IMR-90 (cell line): ENCODE results near the gene GPR176. TPM values are rescaled to one million over a fixed set of nuclear protein-coding genes. Genes with fewer than 3 reads are reported as not detected.

Experiments
- ATAC-seq: fragments of 200-7000 bp; cut with Tn5 transposase; 2 replicates; pipeline ENCODE4 v1.9.1; 2020; ENCODE audit warnings: low read depth, mild to moderate bottlenecking, moderate library complexity
- BruUV-seq: library from RNA; stranded (reverse); fragments of 400-500 nt; replicated peaks from 2 replicates; lab custom pipeline; 2021; lab: Mats Ljungman, UMichigan
- CTCF ChIA-PET: fragments of 300-600 bp; formaldehyde crosslinking; extraction: SDS; loops from one replicate; lab custom pipeline; 2021; ENCODE audit warnings: antibody characterized with exemption; lab: Yijun Ruan, JAX
- POLR2A ChIA-PET: fragments of 300-600 bp; sonication (Branson Sonifier 250); formaldehyde crosslinking; loops from one replicate; lab custom pipeline; 2022; ENCODE audit warnings: antibody characterized with exemption; ENCODE audit not compliant: unreplicated experiment; lab: Charles Lee
- DNase-seq: peaks from one replicate; pipeline ENCODE4 v3.0.0; 2013
- H2AFZ ChIP-seq: replicated peaks from 2 replicates; pipeline ENCODE3; 2013; ENCODE audit warnings: low read length, mild to moderate bottlenecking; ENCODE audit not compliant: poor library complexity
- H2AK5ac ChIP-seq: 2 replicates; pipeline ENCODE4 v1.6.1; 2013; ENCODE audit warnings: low read depth, low read length, inconsistent platforms
- H2AK9ac ChIP-seq: replicated peaks from 2 replicates; pipeline ENCODE3; 2013; ENCODE audit warnings: mild to moderate bottlenecking, low read depth, low read length, moderate library complexity; ENCODE audit not compliant: poor library complexity
- H2BK120ac ChIP-seq: 2 replicates; pipeline ENCODE4 v1.6.1; 2013; ENCODE audit warnings: low read depth, low read length, inconsistent platforms
- H2BK15ac ChIP-seq: 3 replicates; pipeline ENCODE4 v1.6.1; 2013; ENCODE audit warnings: low read depth, low read length, inconsistent platforms
- H2BK20ac ChIP-seq: 2 replicates; pipeline ENCODE4 v1.6.1; 2013; ENCODE audit warnings: low read depth, mild to moderate bottlenecking, inconsistent platforms, low read length, moderate library complexity
- H2BK5ac ChIP-seq: 2 replicates; pipeline ENCODE4 v1.6.1; 2013; ENCODE audit warnings: mild to moderate bottlenecking, low read depth, low read length, inconsistent platforms; ENCODE audit not compliant: poor library complexity, severe bottlenecking
- H3K14ac ChIP-seq: replicated peaks from 2 replicates; pipeline ENCODE4 v1.6.1; 2013; ENCODE audit warnings: low read depth, low read length, inconsistent platforms
- H3K18ac ChIP-seq: 2 replicates; pipeline ENCODE4 v1.6.1; 2013; ENCODE audit warnings: low read depth, low read length, control low read depth
- H3K23ac ChIP-seq: 2 replicates; pipeline ENCODE4 v1.6.1; 2013; ENCODE audit warnings: low read depth, low read length, inconsistent platforms
- H3K27ac ChIP-seq: 2 replicates; pipeline ENCODE4 v1.5.1; 2013; ENCODE audit warnings: mild to moderate bottlenecking, control low read depth, low read length; ENCODE audit not compliant: insufficient read depth
- H3K27me3 ChIP-seq: 2 replicates; pipeline ENCODE4 v1.6.1; 2013; ENCODE audit warnings: low read length; ENCODE audit not compliant: control insufficient read depth, insufficient read depth
- H3K36me3 ChIP-seq: 2 replicates; pipeline ENCODE4 v1.6.1; 2013; ENCODE audit warnings: low read length, mixed read lengths; ENCODE audit not compliant: control insufficient read depth, insufficient read depth
- H3K4ac ChIP-seq: 2 replicates; pipeline ENCODE4 v1.6.1; 2013; ENCODE audit warnings: low read depth, low read length, inconsistent platforms
- H3K4me1 ChIP-seq: 2 replicates; pipeline ENCODE4 v1.6.1; 2013; ENCODE audit warnings: low read length, mixed read lengths; ENCODE audit not compliant: control insufficient read depth, insufficient read depth
- H3K4me2 ChIP-seq: 2 replicates; pipeline ENCODE4 v1.6.1; 2013; ENCODE audit warnings: low read depth, mild to moderate bottlenecking, control low read depth, low read length, moderate library complexity
- H3K4me3 ChIP-seq: 2 replicates; pipeline ENCODE4 v1.5.1; 2013; ENCODE audit warnings: low read depth, mild to moderate bottlenecking, control low read depth, low read length, moderate library complexity; ENCODE audit not compliant: insufficient read depth
- H3K56ac ChIP-seq: 2 replicates; pipeline ENCODE4 v1.6.1; 2013; ENCODE audit warnings: low read length, inconsistent platforms; ENCODE audit not compliant: insufficient read depth; ENCODE audit errors: extremely low read depth
- H3K79me1 ChIP-seq, 2 experiments: 2 replicates each; pipeline ENCODE4 v1.6.1; 2013; ENCODE audit warnings: low read length in 2 of 2, inconsistent platforms in 1 of 2, low read depth in 1 of 2
- H3K9ac ChIP-seq: 2 replicates; pipeline ENCODE4 v1.6.1; 2013; ENCODE audit warnings: low read depth, low read length, control low read depth
- H3K9me1 ChIP-seq: 2 replicates; pipeline ENCODE4 v1.6.1; 2013; ENCODE audit warnings: low read length, inconsistent platforms; ENCODE audit not compliant: insufficient read depth
- H3K9me3 ChIP-seq: 2 replicates; pipeline ENCODE4 v1.6.1; 2013; ENCODE audit warnings: low read length; ENCODE audit not compliant: control insufficient read depth, insufficient read depth
- H4K20me1 ChIP-seq: 2 replicates; pipeline ENCODE4 v1.6.1; 2013; ENCODE audit warnings: low read length, inconsistent platforms; ENCODE audit not compliant: insufficient read depth
- H4K5ac ChIP-seq: 2 replicates; pipeline ENCODE4 v1.6.1; 2013; ENCODE audit warnings: mild to moderate bottlenecking, low read depth, low read length, control low read depth
- H4K8ac ChIP-seq, 2 experiments: 2 replicates each; pipeline ENCODE4 v1.6.1; 2013; ENCODE audit warnings: low read depth in 2 of 2, low read length in 2 of 2, control low read depth in 1 of 2, inconsistent platforms in 1 of 2
- H4K91ac ChIP-seq: 2 replicates; pipeline ENCODE4 v1.6.1; 2013; ENCODE audit warnings: low read depth, low read length, inconsistent platforms; ENCODE audit not compliant: insufficient read depth
- FOS ChIP-seq: fragments of 150-350 bp; IDR thresholded peaks from 2 replicates; pipeline ENCODE4 v1.6.1; 2016; ENCODE audit warnings: low read depth, low read length
- SMC3 ChIP-seq: fragments of 150-350 bp; IDR thresholded peaks from 2 replicates; pipeline ENCODE4 v1.6.1; 2016; ENCODE audit warnings: low read depth, mild to moderate bottlenecking, antibody characterized with exemption, low read length, moderate library complexity
- WGBS, 2 experiments: methylation state at CpG; one replicate each; pipeline versions ENCODE4 v1.1.5 to v1.1.7; 2013; ENCODE audit warnings: missing lambda C conversion rate in 2 of 2; ENCODE audit not compliant: insufficient read length in 1 of 2; ENCODE audit errors: extremely low coverage in 2 of 2; 5-methylcytosine and 5-hydroxymethylcytosine counted together
- dilution Hi-C: fragments of 300-500 bp; cut with HindIII; formaldehyde crosslinking; loops from one replicate; pipeline ENCODE4 v1.14.3; 2018; ENCODE audit warnings: low sequenced_read_pairs; ENCODE audit not compliant: unreplicated experiment
- in situ Hi-C: fragments of 300-500 bp; cut with MboI; formaldehyde crosslinking; loops from 3 replicates; pipeline ENCODE4 v1.14.3; 2019; ENCODE audit warnings: low sequenced_read_pairs, inconsistent platforms, mixed read lengths
- intact Hi-C: fragments of 100-400 bp; cut with micrococcal nuclease; formaldehyde crosslinking; loops from 2 replicates; pipeline ENCODE4 v1.10.0; 2022
- polyA plus RNA-seq, 3 experiments: library from polyadenylated mRNA; depleted of rRNA; stranded (reverse); fragments of >200 nt; gene quantifications; 2 replicates each; pipeline ENCODE4 v1.2.3, GENCODE V29; 2012; ENCODE audit warnings: low replicate concordance in 1 of 3
- total RNA-seq: library from RNA; depleted of rRNA; stranded (reverse); fragments of >200 nt; gene quantifications from 2 replicates; pipeline ENCODE4 v1.2.3, GENCODE V29; 2012

The GPR176 gene
- total and polyA plus RNA-seq, 2 of the 4 experiments (the other 2 are of a cell fraction) = 114 to 246 TPM

DNA sequence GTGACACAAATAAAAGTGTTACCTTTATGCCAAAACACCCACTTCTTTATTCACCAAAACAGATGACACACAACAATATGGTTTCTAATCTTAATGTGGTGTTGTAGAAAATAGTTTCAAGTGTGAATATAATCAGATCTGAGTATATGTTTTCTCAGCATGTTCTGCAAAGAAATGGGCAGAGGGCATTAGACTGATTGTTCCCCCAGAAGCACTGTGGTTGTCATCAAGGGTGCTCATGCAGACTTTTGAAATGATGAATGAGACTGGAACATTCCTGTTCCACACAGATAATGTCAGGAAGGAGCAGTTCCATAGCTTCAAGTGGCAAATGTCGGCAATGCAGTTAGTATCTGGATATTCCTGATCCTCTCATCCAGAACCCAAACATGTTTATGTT lies 37.5 kb downstream of the GPR176 start:
- Histone ChIP-seq H3K9me3 (no peaks in the 10 kb centered on the region), H3K9ac (no peak overlapping the region), H4K5ac (no peak overlapping the region; the same call in 1 of the 2 replicates), H3K23ac (peak overlapping the region; percentile 56; the same call in 1 of the 2 replicates), H2BK120ac (no peak overlapping the region), H3K36me3 (0 out of 2 replicates have a peak, but pooled peaks cover 2% of the 10 kb centered on the region), H3K4ac (no peak overlapping the region), H2BK20ac (no peak overlapping the region), H3K4me1 (peaks cover 25% of the 10 kb centered on the region), H2AK5ac (peak overlapping the region; percentile 49; the same call in 1 of the 2 replicates), H2BK5ac (peak overlapping the region; percentile 24), H2BK15ac (peak overlapping the region; percentile 32; the same call in 1 of the 3 replicates), H4K20me1 (peaks cover 82% of the 10 kb centered on the region; the same call in 1 of the 2 replicates), H2AFZ (no peak overlapping the region), H3K18ac (no peak overlapping the region), H3K4me2 (no peak overlapping the region), H3K14ac (peak overlapping the region; percentile 10; the same call in 1 of the 2 replicates), H3K79me1 (peaks cover 34 to 90% of the 10 kb centered on the region in 2 experiments), H4K91ac (peak overlapping the region; percentile 14; the same call in 1 of the 2 replicates), H3K27ac (no peak overlapping the region), H2AK9ac (no peak overlapping the region), H4K8ac (peak overlapping the region in 1 of 2 experiments; percentile 24; a peak in 1 of 4 replicates), H3K4me3 (no peak overlapping the region), H3K27me3 (no peaks in the 10 kb centered on the region), H3K9me1 (peaks cover 35% of the 10 kb centered on the region), H3K56ac (no peak overlapping the region; the same call in 1 of the 2 replicates)
- in situ Hi-C loops (no loop called here), dilution Hi-C loops (no loop called here), intact Hi-C loops (no loop called here)
- CTCF ChIA-PET = interaction anchor here (0.6 kb wide), 1 partner anchor 120 kb away, joined by 5 read pairs; no protein-coding TSS in a partner anchor
- DNase-seq (no peak), ATAC-seq (no peak)
- TF ChIP-seq FOS = no peak
- TF ChIP-seq SMC3 = no peak
- POLR2A ChIA-PET = no interaction called here
- whole genome bisulfite sequencing, 2 experiments = no CpG with 5 or more reads among the region's 1 CpG
- BruUV-seq = no TSS peak
